Fibroblast of villous mesenchyme (primary cell): ENCODE results near the gene TECRL. TPM values are rescaled to one million over a fixed set of nuclear protein-coding genes. Genes with fewer than 3 reads are reported as not detected.

ENCODE experiments used
- DNase-seq: peaks from one replicate; pipeline ENCODE4 v3.0.0-alpha.2; 2010; ENCODE audit warnings: low read depth
- H3K4me3 ChIP-seq: 2 replicates; pipeline ENCODE4 v1.5.1; 2011; ENCODE audit warnings: low read depth, mild to moderate bottlenecking, low read length
- CTCF ChIP-seq: IDR thresholded peaks from 2 replicates; pipeline ENCODE4 v1.5.1; 2012; ENCODE audit warnings: low read depth, mild to moderate bottlenecking, low read length; ENCODE audit not compliant: insufficient read depth
- small RNA-seq: library from RNA; depleted of rRNA; stranded (forward); fragments of <200 nt; gene quantifications from one replicate; pipeline ENCODE3, GENCODE V24; 2012
- total RNA-seq: library from RNA; depleted of rRNA; stranded (reverse); fragments of >200 nt; gene quantifications from 2 replicates; pipeline ENCODE4 v1.2.3, GENCODE V29; 2012

Gene TECRL
- total RNA-seq, 1 donor, result not detected

DNA sequence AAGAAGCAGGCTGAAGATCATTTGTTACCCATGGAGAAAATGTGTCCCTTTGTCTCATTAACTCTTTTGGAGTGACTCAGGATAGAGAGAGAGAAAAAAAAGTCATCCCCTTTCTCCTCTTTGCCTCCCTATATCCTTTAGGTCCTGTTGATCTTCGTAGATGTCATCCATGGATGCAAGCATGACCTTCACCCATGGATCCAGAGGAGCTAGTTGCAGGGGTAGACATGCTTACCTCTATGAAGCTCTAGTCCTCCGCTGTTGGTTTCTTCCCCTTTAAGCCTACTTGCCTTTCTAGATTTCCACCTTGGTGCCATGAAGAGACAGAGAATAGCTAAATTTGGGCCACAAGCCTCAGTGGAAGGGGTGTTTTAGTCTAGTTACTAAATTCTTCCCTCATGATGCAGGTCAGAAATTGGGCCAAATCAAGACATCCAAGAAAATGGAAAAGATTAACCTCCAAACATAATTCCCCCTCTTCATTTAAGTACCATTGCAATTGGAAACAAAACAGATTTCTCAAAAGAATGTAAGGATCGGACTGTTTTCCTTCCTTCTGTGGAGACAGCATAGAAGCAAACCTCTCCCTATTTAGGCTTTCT lies 178.4 kb downstream of the TECRL start:
- H3K4me3 ChIP-seq, result no peak overlapping the region
- DNase-seq, result peak; percentile 14
- no peak for TF ChIP-seq CTCF

Small RNA genes within 50 kb of the gene (small RNA-seq; reads per million reads assigned to genes)
- not detected for gene RNU6-191P
